Measurements from ENCODE around the gene ZC3HAV1.
"Not testable (repeated sequence)": the region's sequence is repeated elsewhere in the genome, so short reads cannot be mapped to it uniquely, and the experiment has no call there.

The ZC3HAV1 gene

GRCh38 chr7:139124995-139125394 lies 15.5 kb upstream of the ZC3HAV1 start:
- H3K79me2 ChIP-seq (ENCODE audit: control insufficient read depth, insufficient read depth, low read length, unreplicated experiment); H3K4me3 ChIP-seq (ENCODE audit: low read depth, low read length); H3K4me1 ChIP-seq (ENCODE audit: control insufficient read depth, insufficient read depth, low read length, unreplicated experiment); H3K27ac ChIP-seq (ENCODE audit: low read depth, low read length); H3K36me3 ChIP-seq (ENCODE audit: insufficient read depth, low read length); H2AFZ ChIP-seq (ENCODE audit: low read length, unreplicated experiment): not testable (repeated sequence)
- peaks cover 17% of the 10 kb centered on the region for H3K27me3 ChIP-seq (ENCODE audit: insufficient read depth, low read length)

- no peaks in the 10 kb centered on the region for H3K79me2 ChIP-seq (ENCODE audit: control insufficient read depth, insufficient read depth, low read length, unreplicated experiment)
- H3K36me3 ChIP-seq (ENCODE audit: insufficient read depth, low read length) = no peaks in the 10 kb centered on the region
- H3K27me3 ChIP-seq (ENCODE audit: insufficient read depth, low read length) = peaks cover 17% of the 10 kb centered on the region
- no peak overlapping the region for H3K27ac ChIP-seq (ENCODE audit: low read depth, low read length)
- H3K4me3 ChIP-seq (ENCODE audit: low read depth, low read length) = no peak overlapping the region
- no peak overlapping the region for H2AFZ ChIP-seq (ENCODE audit: low read length, unreplicated experiment)
- peaks cover under 1% of the 10 kb centered on the region for H3K4me1 ChIP-seq (ENCODE audit: control insufficient read depth, insufficient read depth, low read length, unreplicated experiment)
Measured at GRCh38 chr7:139124084-139124914, 14.8 kb upstream of the ZC3HAV1 start.

DNA sequence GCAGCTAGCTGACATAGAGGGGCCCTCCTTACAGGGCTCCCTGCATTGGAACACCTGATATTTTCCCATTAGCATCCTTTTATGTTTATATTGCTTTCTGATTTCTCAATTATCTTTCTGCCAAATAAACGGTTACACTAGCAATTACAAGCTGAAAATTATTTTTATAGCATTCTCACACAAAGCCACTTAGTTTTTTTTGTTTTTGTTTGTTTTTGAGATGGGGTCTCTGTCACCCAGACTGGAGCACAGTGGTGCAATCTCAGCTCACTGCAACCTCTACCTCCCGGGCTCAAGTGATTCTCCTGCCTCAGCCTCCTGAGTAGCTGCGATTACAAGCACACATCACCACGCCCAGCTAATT lies 9.9 kb upstream of the ZC3HAV1 start:
- no peaks in the 10 kb centered on the region for H3K79me2 ChIP-seq (ENCODE audit: control insufficient read depth, insufficient read depth, low read length, unreplicated experiment)
- no peaks in the 10 kb centered on the region for H3K36me3 ChIP-seq (ENCODE audit: insufficient read depth, low read length)
- no peak overlapping the region for H3K4me3 ChIP-seq (ENCODE audit: low read depth, low read length)
- H2AFZ ChIP-seq (ENCODE audit: low read length, unreplicated experiment) = no peak overlapping the region
- H3K27me3 ChIP-seq (ENCODE audit: insufficient read depth, low read length) = 0 out of 2 replicates have a peak, but pooled peaks cover 7% of the 10 kb centered on the region
- H3K4me1 ChIP-seq (ENCODE audit: control insufficient read depth, insufficient read depth, low read length, unreplicated experiment) = peaks cover 21% of the 10 kb centered on the region
- no peak overlapping the region for H3K27ac ChIP-seq (ENCODE audit: low read depth, low read length)

- Histone ChIP-seq H3K27me3 (ENCODE audit: insufficient read depth, low read length) (0 out of 2 replicates have a peak, but pooled peaks cover 6% of the 10 kb centered on the region), H3K79me2 (ENCODE audit: control insufficient read depth, insufficient read depth, low read length, unreplicated experiment) (no peaks in the 10 kb centered on the region), H3K4me3 (ENCODE audit: low read depth, low read length) (no peak overlapping the region), H3K36me3 (ENCODE audit: insufficient read depth, low read length) (no peaks in the 10 kb centered on the region), H3K27ac (ENCODE audit: low read depth, low read length) (no peak overlapping the region), H3K4me1 (ENCODE audit: control insufficient read depth, insufficient read depth, low read length, unreplicated experiment) (peaks cover 21% of the 10 kb centered on the region), H2AFZ (ENCODE audit: low read length, unreplicated experiment) (no peak overlapping the region)
Measured at GRCh38 chr7:139118805-139119485, 9.4 kb upstream of the ZC3HAV1 start.

- H3K79me2 ChIP-seq (ENCODE audit: control insufficient read depth, insufficient read depth, low read length, unreplicated experiment) = no peaks in the 10 kb centered on the region
- no peaks in the 10 kb centered on the region for H3K27me3 ChIP-seq (ENCODE audit: insufficient read depth, low read length)
- H3K4me3 ChIP-seq (ENCODE audit: low read depth, low read length) = peak overlapping the region; percentile 39; the same call in 1 of the 2 replicates
- no peak overlapping the region for H3K27ac ChIP-seq (ENCODE audit: low read depth, low read length)
- H3K36me3 ChIP-seq (ENCODE audit: insufficient read depth, low read length) = no peaks in the 10 kb centered on the region
- H3K4me1 ChIP-seq (ENCODE audit: control insufficient read depth, insufficient read depth, low read length, unreplicated experiment) = peaks cover 21% of the 10 kb centered on the region
- H2AFZ ChIP-seq (ENCODE audit: low read length, unreplicated experiment) = no peak overlapping the region
Measured at GRCh38 chr7:139118234-139118804, 8.8 kb upstream of the ZC3HAV1 start.

DNA sequence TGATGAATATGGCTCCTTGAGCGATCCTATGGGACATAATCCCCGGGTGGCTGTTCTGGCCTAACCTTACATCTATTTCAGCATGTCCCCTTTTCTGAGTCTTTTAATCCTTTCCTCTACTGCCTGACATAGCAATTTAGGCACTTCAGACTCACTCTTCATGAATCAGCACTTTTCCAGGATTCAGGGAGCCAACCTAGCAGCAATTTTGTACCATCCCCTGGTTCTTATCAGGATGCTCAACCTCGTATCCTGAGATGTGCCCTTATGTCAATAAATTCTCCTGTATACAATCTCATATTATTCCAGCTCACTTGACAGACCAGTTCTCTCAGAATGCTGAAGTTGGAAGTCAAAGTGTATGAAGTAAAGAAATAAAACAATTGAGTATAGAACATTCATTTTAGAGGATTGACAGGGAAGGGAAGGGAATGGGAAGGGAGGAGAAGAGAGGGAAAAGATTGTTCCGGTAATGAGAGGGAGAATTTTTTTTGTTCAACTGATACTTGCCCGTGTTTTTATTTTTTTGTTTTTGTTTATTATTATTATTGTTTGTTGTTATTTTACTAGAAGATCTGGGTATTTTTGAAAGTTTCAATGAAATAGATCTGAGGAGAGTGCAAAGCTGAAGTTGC lies 8.2 kb upstream of the ZC3HAV1 start:
- Histone ChIP-seq H3K27ac (ENCODE audit: low read depth, low read length) (no peak overlapping the region), H2AFZ (ENCODE audit: low read length, unreplicated experiment) (no peak overlapping the region)

DNA sequence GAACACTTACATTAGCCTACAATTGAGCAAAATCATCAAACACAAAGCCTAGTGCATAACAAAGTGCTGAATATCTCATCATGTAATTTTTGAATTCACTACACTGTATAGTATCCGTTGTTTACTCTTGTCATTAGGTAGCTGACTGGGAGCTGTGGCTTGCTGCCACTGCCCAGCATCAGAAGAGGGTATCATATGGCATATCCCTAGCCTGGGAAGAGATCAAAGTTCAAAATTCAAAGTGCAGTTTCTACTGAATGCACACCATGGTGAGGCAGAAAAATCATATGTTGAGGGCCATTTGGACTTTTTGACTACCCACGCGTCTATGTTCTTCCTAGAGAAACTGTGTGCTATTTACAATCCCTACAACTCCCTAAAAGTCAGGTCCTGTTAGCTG lies 7.5 kb upstream of the ZC3HAV1 start:
- Histone ChIP-seq H3K36me3 (ENCODE audit: insufficient read depth, low read length) (no peaks in the 10 kb centered on the region), H3K4me3 (ENCODE audit: low read depth, low read length) (no peak overlapping the region), H3K27ac (ENCODE audit: low read depth, low read length) (no peak overlapping the region), H3K27me3 (ENCODE audit: insufficient read depth, low read length) (no peaks in the 10 kb centered on the region), H3K4me1 (ENCODE audit: control insufficient read depth, insufficient read depth, low read length, unreplicated experiment) (peaks cover 27% of the 10 kb centered on the region), H2AFZ (ENCODE audit: low read length, unreplicated experiment) (no peak overlapping the region), H3K79me2 (ENCODE audit: control insufficient read depth, insufficient read depth, low read length, unreplicated experiment) (no peaks in the 10 kb centered on the region)

More for the DNA sequence above, 8.2 kb upstream of the ZC3HAV1 start:
- peaks cover 22% of the 10 kb centered on the region for H3K4me1 ChIP-seq (ENCODE audit: control insufficient read depth, insufficient read depth, low read length, unreplicated experiment)
- no peaks in the 10 kb centered on the region for H3K79me2 ChIP-seq (ENCODE audit: control insufficient read depth, insufficient read depth, low read length, unreplicated experiment)
- no peak overlapping the region for H3K4me3 ChIP-seq (ENCODE audit: low read depth, low read length)
- H3K36me3 ChIP-seq (ENCODE audit: insufficient read depth, low read length) = no peaks in the 10 kb centered on the region
- no peaks in the 10 kb centered on the region for H3K27me3 ChIP-seq (ENCODE audit: insufficient read depth, low read length)

GRCh38 chr7:139115104-139115503 lies 5.6 kb upstream of the ZC3HAV1 start:
- H3K79me2 ChIP-seq (ENCODE audit: control insufficient read depth, insufficient read depth, low read length, unreplicated experiment) = peaks cover 6% of the 10 kb centered on the region
- H2AFZ ChIP-seq (ENCODE audit: low read length, unreplicated experiment) = no peak overlapping the region
- peaks cover 43% of the 10 kb centered on the region for H3K4me1 ChIP-seq (ENCODE audit: control insufficient read depth, insufficient read depth, low read length, unreplicated experiment)
- no peak overlapping the region for H3K4me3 ChIP-seq (ENCODE audit: low read depth, low read length)
- no peak overlapping the region for H3K27ac ChIP-seq (ENCODE audit: low read depth, low read length)
- H3K36me3 ChIP-seq (ENCODE audit: insufficient read depth, low read length) = no peaks in the 10 kb centered on the region
- no peaks in the 10 kb centered on the region for H3K27me3 ChIP-seq (ENCODE audit: insufficient read depth, low read length)

DNA sequence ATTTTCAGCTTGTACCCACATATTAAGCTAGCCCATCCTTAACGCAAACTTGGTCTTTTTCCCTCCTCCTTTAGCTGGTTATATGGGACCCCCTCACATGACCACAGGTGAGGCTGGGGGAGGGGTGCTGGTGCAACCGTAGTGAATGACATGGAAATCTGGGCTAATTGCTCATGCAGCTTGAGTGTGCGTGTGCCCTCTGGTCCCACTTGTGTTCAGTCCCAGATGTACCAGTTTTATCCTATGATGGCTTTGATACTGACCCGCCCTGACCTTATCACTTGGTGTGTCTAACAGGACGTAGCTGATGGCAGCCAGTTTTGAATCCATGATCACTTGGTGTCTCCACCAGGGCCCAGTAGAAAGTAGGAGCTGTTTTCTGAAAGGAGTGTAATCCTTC lies 5.1 kb upstream of the ZC3HAV1 start:
- H2AFZ ChIP-seq (ENCODE audit: low read length, unreplicated experiment) = no peak overlapping the region
- H3K4me1 ChIP-seq (ENCODE audit: control insufficient read depth, insufficient read depth, low read length, unreplicated experiment) = peaks cover 46% of the 10 kb centered on the region
- H3K27ac ChIP-seq (ENCODE audit: low read depth, low read length) = no peak overlapping the region
- H3K4me3 ChIP-seq (ENCODE audit: low read depth, low read length) = no peak overlapping the region
- H3K36me3 ChIP-seq (ENCODE audit: insufficient read depth, low read length) = no peaks in the 10 kb centered on the region
- H3K27me3 ChIP-seq (ENCODE audit: insufficient read depth, low read length) = no peaks in the 10 kb centered on the region
- peaks cover 11% of the 10 kb centered on the region for H3K79me2 ChIP-seq (ENCODE audit: control insufficient read depth, insufficient read depth, low read length, unreplicated experiment)

DNA sequence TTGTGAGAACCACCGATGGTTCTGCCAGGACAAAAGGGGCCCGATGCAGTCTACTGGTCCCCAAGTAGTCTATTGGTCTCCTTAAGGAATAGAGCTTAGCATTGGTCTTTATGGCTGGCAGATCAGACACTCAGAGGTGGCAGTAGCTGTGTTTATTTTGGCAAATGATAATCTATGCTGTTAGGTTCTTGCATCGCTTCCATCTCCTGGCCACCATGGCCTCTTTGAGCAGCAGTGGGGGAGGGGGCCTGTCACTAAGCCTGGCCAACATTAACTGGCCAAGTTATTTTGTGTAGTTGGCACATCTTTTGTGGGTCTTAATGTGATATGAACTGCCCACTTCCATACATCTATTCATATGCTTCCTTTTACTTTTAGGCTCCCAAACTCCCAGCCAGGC lies 4.5 kb upstream of the ZC3HAV1 start:
- Histone ChIP-seq H3K4me3 (ENCODE audit: low read depth, low read length) (no peak overlapping the region), H3K27ac (ENCODE audit: low read depth, low read length) (no peak overlapping the region), H3K79me2 (ENCODE audit: control insufficient read depth, insufficient read depth, low read length, unreplicated experiment) (peaks cover 17% of the 10 kb centered on the region), H3K4me1 (ENCODE audit: control insufficient read depth, insufficient read depth, low read length, unreplicated experiment) (peaks cover 42% of the 10 kb centered on the region), H3K36me3 (ENCODE audit: insufficient read depth, low read length) (no peaks in the 10 kb centered on the region), H2AFZ (ENCODE audit: low read length, unreplicated experiment) (no peak overlapping the region), H3K27me3 (ENCODE audit: insufficient read depth, low read length) (no peaks in the 10 kb centered on the region)

All from ACC112 (cell line).